IMR-90 (cell line): ENCODE measurements around the gene EPHA5. TPM values are rescaled to one million over a fixed set of nuclear protein-coding genes. Genes with fewer than 3 reads are reported as not detected.

ENCODE experiments used
- ATAC-seq: fragments of 200-7000 bp; cut with Tn5 transposase; 2 replicates; pipeline ENCODE4 v1.9.1; 2020; ENCODE audit warnings: low read depth, mild to moderate bottlenecking, moderate library complexity
- BruUV-seq: library from RNA; stranded (reverse); fragments of 400-500 nt; replicated peaks from 2 replicates; lab custom pipeline; 2021; lab: Mats Ljungman, UMichigan
- CTCF ChIA-PET: fragments of 300-600 bp; formaldehyde crosslinking; extraction: SDS; loops from one replicate; lab custom pipeline; 2021; ENCODE audit warnings: antibody characterized with exemption; lab: Yijun Ruan, JAX
- POLR2A ChIA-PET: fragments of 300-600 bp; sonication (Branson Sonifier 250); formaldehyde crosslinking; loops from one replicate; lab custom pipeline; 2022; ENCODE audit warnings: antibody characterized with exemption; ENCODE audit not compliant: unreplicated experiment; lab: Charles Lee
- DNase-seq: peaks from one replicate; pipeline ENCODE4 v3.0.0; 2013
- H2AFZ ChIP-seq: replicated peaks from 2 replicates; pipeline ENCODE3; 2013; ENCODE audit warnings: low read length, mild to moderate bottlenecking; ENCODE audit not compliant: poor library complexity
- H2AK5ac ChIP-seq: 2 replicates; pipeline ENCODE4 v1.6.1; 2013; ENCODE audit warnings: low read depth, low read length, inconsistent platforms
- H2AK9ac ChIP-seq: replicated peaks from 2 replicates; pipeline ENCODE3; 2013; ENCODE audit warnings: mild to moderate bottlenecking, low read depth, low read length, moderate library complexity; ENCODE audit not compliant: poor library complexity
- H2BK120ac ChIP-seq: 2 replicates; pipeline ENCODE4 v1.6.1; 2013; ENCODE audit warnings: low read depth, low read length, inconsistent platforms
- H2BK15ac ChIP-seq: 3 replicates; pipeline ENCODE4 v1.6.1; 2013; ENCODE audit warnings: low read depth, low read length, inconsistent platforms
- H2BK20ac ChIP-seq: 2 replicates; pipeline ENCODE4 v1.6.1; 2013; ENCODE audit warnings: low read depth, mild to moderate bottlenecking, inconsistent platforms, low read length, moderate library complexity
- H2BK5ac ChIP-seq: 2 replicates; pipeline ENCODE4 v1.6.1; 2013; ENCODE audit warnings: mild to moderate bottlenecking, low read depth, low read length, inconsistent platforms; ENCODE audit not compliant: poor library complexity, severe bottlenecking
- H3K14ac ChIP-seq: replicated peaks from 2 replicates; pipeline ENCODE4 v1.6.1; 2013; ENCODE audit warnings: low read depth, low read length, inconsistent platforms
- H3K18ac ChIP-seq: 2 replicates; pipeline ENCODE4 v1.6.1; 2013; ENCODE audit warnings: low read depth, low read length, control low read depth
- H3K23ac ChIP-seq: 2 replicates; pipeline ENCODE4 v1.6.1; 2013; ENCODE audit warnings: low read depth, low read length, inconsistent platforms
- H3K27ac ChIP-seq: 2 replicates; pipeline ENCODE4 v1.5.1; 2013; ENCODE audit warnings: mild to moderate bottlenecking, control low read depth, low read length; ENCODE audit not compliant: insufficient read depth
- H3K27me3 ChIP-seq: 2 replicates; pipeline ENCODE4 v1.6.1; 2013; ENCODE audit warnings: low read length; ENCODE audit not compliant: control insufficient read depth, insufficient read depth
- H3K36me3 ChIP-seq: 2 replicates; pipeline ENCODE4 v1.6.1; 2013; ENCODE audit warnings: low read length, mixed read lengths; ENCODE audit not compliant: control insufficient read depth, insufficient read depth
- H3K4ac ChIP-seq: 2 replicates; pipeline ENCODE4 v1.6.1; 2013; ENCODE audit warnings: low read depth, low read length, inconsistent platforms
- H3K4me1 ChIP-seq: 2 replicates; pipeline ENCODE4 v1.6.1; 2013; ENCODE audit warnings: low read length, mixed read lengths; ENCODE audit not compliant: control insufficient read depth, insufficient read depth
- H3K4me2 ChIP-seq: 2 replicates; pipeline ENCODE4 v1.6.1; 2013; ENCODE audit warnings: low read depth, mild to moderate bottlenecking, control low read depth, low read length, moderate library complexity
- H3K4me3 ChIP-seq: 2 replicates; pipeline ENCODE4 v1.5.1; 2013; ENCODE audit warnings: low read depth, mild to moderate bottlenecking, control low read depth, low read length, moderate library complexity; ENCODE audit not compliant: insufficient read depth
- H3K56ac ChIP-seq: 2 replicates; pipeline ENCODE4 v1.6.1; 2013; ENCODE audit warnings: low read length, inconsistent platforms; ENCODE audit not compliant: insufficient read depth; ENCODE audit errors: extremely low read depth
- H3K79me1 ChIP-seq, 2 experiments: 2 replicates each; pipeline ENCODE4 v1.6.1; 2013; ENCODE audit warnings: low read length in 2 of 2, inconsistent platforms in 1 of 2, low read depth in 1 of 2
- H3K9ac ChIP-seq: 2 replicates; pipeline ENCODE4 v1.6.1; 2013; ENCODE audit warnings: low read depth, low read length, control low read depth
- H3K9me1 ChIP-seq: 2 replicates; pipeline ENCODE4 v1.6.1; 2013; ENCODE audit warnings: low read length, inconsistent platforms; ENCODE audit not compliant: insufficient read depth
- H3K9me3 ChIP-seq: 2 replicates; pipeline ENCODE4 v1.6.1; 2013; ENCODE audit warnings: low read length; ENCODE audit not compliant: control insufficient read depth, insufficient read depth
- H4K20me1 ChIP-seq: 2 replicates; pipeline ENCODE4 v1.6.1; 2013; ENCODE audit warnings: low read length, inconsistent platforms; ENCODE audit not compliant: insufficient read depth
- H4K5ac ChIP-seq: 2 replicates; pipeline ENCODE4 v1.6.1; 2013; ENCODE audit warnings: mild to moderate bottlenecking, low read depth, low read length, control low read depth
- H4K8ac ChIP-seq, 2 experiments: 2 replicates each; pipeline ENCODE4 v1.6.1; 2013; ENCODE audit warnings: low read depth in 2 of 2, low read length in 2 of 2, control low read depth in 1 of 2, inconsistent platforms in 1 of 2
- H4K91ac ChIP-seq: 2 replicates; pipeline ENCODE4 v1.6.1; 2013; ENCODE audit warnings: low read depth, low read length, inconsistent platforms; ENCODE audit not compliant: insufficient read depth
- BHLHE40 ChIP-seq: fragments of 150-350 bp; IDR thresholded peaks from 2 replicates; pipeline ENCODE4 v1.6.1; 2016; ENCODE audit warnings: mild to moderate bottlenecking, low read depth, low read length
- CEBPB ChIP-seq: IDR thresholded peaks from 2 replicates; pipeline ENCODE4 v1.6.1; 2012; ENCODE audit warnings: low read depth, low read length, improper control_type of control experiment
- CHD1 ChIP-seq: IDR thresholded peaks from 2 replicates; pipeline ENCODE4 v1.6.1; 2012; ENCODE audit warnings: low read depth, low read length, improper control_type of control experiment
- FOS ChIP-seq: fragments of 150-350 bp; IDR thresholded peaks from 2 replicates; pipeline ENCODE4 v1.6.1; 2016; ENCODE audit warnings: low read depth, low read length
- MAFK ChIP-seq: IDR thresholded peaks from 2 replicates; pipeline ENCODE4 v1.6.1; 2012; ENCODE audit warnings: low read depth, low read length, improper control_type of control experiment
- MAZ ChIP-seq: IDR thresholded peaks from 2 replicates; pipeline ENCODE4 v1.6.1; 2012; ENCODE audit warnings: low read depth, mild to moderate bottlenecking, low read length, improper control_type of control experiment, moderate library complexity, borderline replicate concordance
- MXI1 ChIP-seq: IDR thresholded peaks from 2 replicates; pipeline ENCODE4 v1.6.1; 2012; ENCODE audit warnings: low read depth, mild to moderate bottlenecking, low read length, moderate library complexity, borderline replicate concordance
- NFE2L2 ChIP-seq: fragments of 150-350 bp; IDR thresholded peaks from 2 replicates; pipeline ENCODE4 v1.6.1; 2016; ENCODE audit warnings: low read depth, mild to moderate bottlenecking, low read length
- POLR2A ChIP-seq: IDR thresholded peaks from 2 replicates; pipeline ENCODE4 v1.6.1; 2012; ENCODE audit warnings: mild to moderate bottlenecking, low read depth, low read length
- RAD21 ChIP-seq: IDR thresholded peaks from 2 replicates; pipeline ENCODE4 v1.6.1; 2012; ENCODE audit warnings: low read length, improper control_type of control experiment
- RFX5 ChIP-seq: IDR thresholded peaks from 2 replicates; pipeline ENCODE4 v1.8.0; 2012; ENCODE audit warnings: low read depth, mild to moderate bottlenecking, low read length, moderate library complexity
- WGBS, 2 experiments: methylation state at CpG; one replicate each; pipeline versions ENCODE4 v1.1.5 to v1.1.7; 2013; ENCODE audit warnings: missing lambda C conversion rate in 2 of 2; ENCODE audit not compliant: insufficient read length in 1 of 2; ENCODE audit errors: extremely low coverage in 2 of 2; 5-methylcytosine and 5-hydroxymethylcytosine counted together
- dilution Hi-C: fragments of 300-500 bp; cut with HindIII; formaldehyde crosslinking; loops from one replicate; pipeline ENCODE4 v1.14.3; 2018; ENCODE audit warnings: low sequenced_read_pairs; ENCODE audit not compliant: unreplicated experiment
- in situ Hi-C: fragments of 300-500 bp; cut with MboI; formaldehyde crosslinking; loops from 3 replicates; pipeline ENCODE4 v1.14.3; 2019; ENCODE audit warnings: low sequenced_read_pairs, inconsistent platforms, mixed read lengths
- intact Hi-C: fragments of 100-400 bp; cut with micrococcal nuclease; formaldehyde crosslinking; loops from 2 replicates; pipeline ENCODE4 v1.10.0; 2022
- polyA plus RNA-seq, 3 experiments: library from polyadenylated mRNA; depleted of rRNA; stranded (reverse); fragments of >200 nt; gene quantifications; 2 replicates each; pipeline ENCODE4 v1.2.3, GENCODE V29; 2012; ENCODE audit warnings: low replicate concordance in 1 of 3
- total RNA-seq: library from RNA; depleted of rRNA; stranded (reverse); fragments of >200 nt; gene quantifications from 2 replicates; pipeline ENCODE4 v1.2.3, GENCODE V29; 2012
- TF ChIP-seq, protein P1 (sequence below): fragments of 150-350 bp; IDR thresholded peaks from 2 replicates; pipeline ENCODE4 v1.6.1; 2016; ENCODE audit warnings: low read depth, mild to moderate bottlenecking, low read length, moderate library complexity, borderline replicate concordance
- TF ChIP-seq, protein P2 (sequence below): conservative IDR thresholded peaks from 2 replicates; pipeline ENCODE4 v1.5.1; 2012; ENCODE audit warnings: mild to moderate bottlenecking, low read depth, low read length, improper control_type of control experiment
- TF ChIP-seq, protein P3 (sequence below): fragments of 150-350 bp; IDR thresholded peaks from 2 replicates; pipeline ENCODE4 v1.6.1; 2017; ENCODE audit warnings: mild to moderate bottlenecking, antibody characterized with exemption, low read length, low read depth

EPHA5 gene
- total and polyA plus RNA-seq, 2 of the 4 experiments (the other 2 are of a cell fraction), result 0.07 to 0.18 TPM

DNA sequence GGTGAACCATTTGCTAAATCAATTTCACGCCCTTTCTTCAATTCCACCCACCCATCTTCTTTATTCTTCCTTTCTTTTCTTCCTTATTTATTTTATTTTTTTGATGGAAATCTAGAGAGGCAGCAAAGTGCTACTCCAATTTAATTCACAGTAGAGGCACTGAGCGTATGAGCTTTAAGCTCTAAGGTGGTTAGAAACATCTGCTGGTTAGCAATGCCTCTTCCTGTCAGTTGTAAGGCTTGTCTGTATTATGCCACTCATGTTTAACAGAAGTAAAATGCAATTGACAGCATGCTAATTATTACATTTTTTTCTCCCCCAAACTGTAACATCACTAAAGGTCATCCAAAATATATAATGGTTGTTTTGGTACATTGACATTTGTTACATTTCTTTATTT, 103.8 kb downstream of the EPHA5 start:
- ATAC-seq, result no peak
- dilution Hi-C loops, result no loop called here
- H3K27me3 ChIP-seq, result no peaks in the 10 kb centered on the region
- H2AK9ac ChIP-seq, result no peak overlapping the region
- no peak overlapping the region for H3K4ac ChIP-seq
- ChIA-PET CTCF (no interaction called here), POLR2A (no interaction called here)
- H3K9me1 ChIP-seq, result no peaks in the 10 kb centered on the region
- H4K8ac ChIP-seq, result no peak overlapping the region
- intact Hi-C loops, result no loop called here
- no peaks in the 10 kb centered on the region for H3K79me1 ChIP-seq
- no peak overlapping the region for H3K27ac ChIP-seq
- TF ChIP-seq, protein P1, sequence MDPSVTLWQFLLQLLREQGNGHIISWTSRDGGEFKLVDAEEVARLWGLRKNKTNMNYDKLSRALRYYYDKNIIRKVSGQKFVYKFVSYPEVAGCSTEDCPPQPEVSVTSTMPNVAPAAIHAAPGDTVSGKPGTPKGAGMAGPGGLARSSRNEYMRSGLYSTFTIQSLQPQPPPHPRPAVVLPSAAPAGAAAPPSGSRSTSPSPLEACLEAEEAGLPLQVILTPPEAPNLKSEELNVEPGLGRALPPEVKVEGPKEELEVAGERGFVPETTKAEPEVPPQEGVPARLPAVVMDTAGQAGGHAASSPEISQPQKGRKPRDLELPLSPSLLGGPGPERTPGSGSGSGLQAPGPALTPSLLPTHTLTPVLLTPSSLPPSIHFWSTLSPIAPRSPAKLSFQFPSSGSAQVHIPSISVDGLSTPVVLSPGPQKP, result no peak
- TF ChIP-seq POLR2A (no peak), BHLHE40 (no peak), FOS (no peak), MXI1 (no peak), CEBPB (no peak), MAFK (no peak), RAD21 (no peak), CHD1 (no peak), RFX5 (no peak), NFE2L2 (no peak), MAZ (no peak)
- TF ChIP-seq, protein P2, sequence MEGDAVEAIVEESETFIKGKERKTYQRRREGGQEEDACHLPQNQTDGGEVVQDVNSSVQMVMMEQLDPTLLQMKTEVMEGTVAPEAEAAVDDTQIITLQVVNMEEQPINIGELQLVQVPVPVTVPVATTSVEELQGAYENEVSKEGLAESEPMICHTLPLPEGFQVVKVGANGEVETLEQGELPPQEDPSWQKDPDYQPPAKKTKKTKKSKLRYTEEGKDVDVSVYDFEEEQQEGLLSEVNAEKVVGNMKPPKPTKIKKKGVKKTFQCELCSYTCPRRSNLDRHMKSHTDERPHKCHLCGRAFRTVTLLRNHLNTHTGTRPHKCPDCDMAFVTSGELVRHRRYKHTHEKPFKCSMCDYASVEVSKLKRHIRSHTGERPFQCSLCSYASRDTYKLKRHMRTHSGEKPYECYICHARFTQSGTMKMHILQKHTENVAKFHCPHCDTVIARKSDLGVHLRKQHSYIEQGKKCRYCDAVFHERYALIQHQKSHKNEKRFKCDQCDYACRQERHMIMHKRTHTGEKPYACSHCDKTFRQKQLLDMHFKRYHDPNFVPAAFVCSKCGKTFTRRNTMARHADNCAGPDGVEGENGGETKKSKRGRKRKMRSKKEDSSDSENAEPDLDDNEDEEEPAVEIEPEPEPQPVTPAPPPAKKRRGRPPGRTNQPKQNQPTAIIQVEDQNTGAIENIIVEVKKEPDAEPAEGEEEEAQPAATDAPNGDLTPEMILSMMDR, result no peak
- TF ChIP-seq, protein P3, sequence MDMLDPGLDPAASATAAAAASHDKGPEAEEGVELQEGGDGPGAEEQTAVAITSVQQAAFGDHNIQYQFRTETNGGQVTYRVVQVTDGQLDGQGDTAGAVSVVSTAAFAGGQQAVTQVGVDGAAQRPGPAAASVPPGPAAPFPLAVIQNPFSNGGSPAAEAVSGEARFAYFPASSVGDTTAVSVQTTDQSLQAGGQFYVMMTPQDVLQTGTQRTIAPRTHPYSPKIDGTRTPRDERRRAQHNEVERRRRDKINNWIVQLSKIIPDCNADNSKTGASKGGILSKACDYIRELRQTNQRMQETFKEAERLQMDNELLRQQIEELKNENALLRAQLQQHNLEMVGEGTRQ, result no peak
- no peak overlapping the region for H3K9ac ChIP-seq
- WGBS, 2 experiments, result no CpG with 5 or more reads among the region's 2 CpGs
- no peak overlapping the region for H2AFZ ChIP-seq
- DNase-seq, result no peak
- no peak overlapping the region for H2BK20ac ChIP-seq
- no peak overlapping the region for H2BK120ac ChIP-seq
- H4K20me1 ChIP-seq, result no peaks in the 10 kb centered on the region
- no peaks in the 10 kb centered on the region for H3K36me3 ChIP-seq
- no TSS peak for BruUV-seq
- no peak overlapping the region for H3K4me2 ChIP-seq
- in situ Hi-C loops, result no loop called here
- H4K5ac ChIP-seq, result no peak overlapping the region
- no peak overlapping the region for H2BK5ac ChIP-seq
- no peak overlapping the region for H3K23ac ChIP-seq
- H3K9me3 ChIP-seq, result no peaks in the 10 kb centered on the region
- H3K56ac ChIP-seq, result no peak overlapping the region
- no peak overlapping the region for H2BK15ac ChIP-seq
- H3K18ac ChIP-seq, result no peak overlapping the region
- H4K91ac ChIP-seq, result no peak overlapping the region
- no peaks in the 10 kb centered on the region for H3K4me1 ChIP-seq
- no peak overlapping the region for H2AK5ac ChIP-seq
- no peak overlapping the region for H3K4me3 ChIP-seq
- H3K14ac ChIP-seq, result no peak overlapping the region
